IMR-90 (cell line): Measurements from ENCODE around the gene PPM1H. TPM values are rescaled to one million over a fixed set of nuclear protein-coding genes. Genes with fewer than 3 reads are reported as not detected.

Source experiments
- ATAC-seq: fragments of 200-7000 bp; cut with Tn5 transposase; 2 replicates; pipeline ENCODE4 v1.9.1; 2020; ENCODE audit warnings: low read depth, mild to moderate bottlenecking, moderate library complexity
- BruUV-seq: library from RNA; stranded (reverse); fragments of 400-500 nt; replicated peaks from 2 replicates; lab custom pipeline; 2021; lab: Mats Ljungman, UMichigan
- CTCF ChIA-PET: fragments of 300-600 bp; formaldehyde crosslinking; extraction: SDS; loops from one replicate; lab custom pipeline; 2021; ENCODE audit warnings: antibody characterized with exemption; lab: Yijun Ruan, JAX
- POLR2A ChIA-PET: fragments of 300-600 bp; sonication (Branson Sonifier 250); formaldehyde crosslinking; loops from one replicate; lab custom pipeline; 2022; ENCODE audit warnings: antibody characterized with exemption; ENCODE audit not compliant: unreplicated experiment; lab: Charles Lee
- DNase-seq: peaks from one replicate; pipeline ENCODE4 v3.0.0; 2013
- H2AFZ ChIP-seq: replicated peaks from 2 replicates; pipeline ENCODE3; 2013; ENCODE audit warnings: low read length, mild to moderate bottlenecking; ENCODE audit not compliant: poor library complexity
- H2AK5ac ChIP-seq: 2 replicates; pipeline ENCODE4 v1.6.1; 2013; ENCODE audit warnings: low read depth, low read length, inconsistent platforms
- H2AK9ac ChIP-seq: replicated peaks from 2 replicates; pipeline ENCODE3; 2013; ENCODE audit warnings: mild to moderate bottlenecking, low read depth, low read length, moderate library complexity; ENCODE audit not compliant: poor library complexity
- H2BK120ac ChIP-seq: 2 replicates; pipeline ENCODE4 v1.6.1; 2013; ENCODE audit warnings: low read depth, low read length, inconsistent platforms
- H2BK15ac ChIP-seq: 3 replicates; pipeline ENCODE4 v1.6.1; 2013; ENCODE audit warnings: low read depth, low read length, inconsistent platforms
- H2BK20ac ChIP-seq: 2 replicates; pipeline ENCODE4 v1.6.1; 2013; ENCODE audit warnings: low read depth, mild to moderate bottlenecking, inconsistent platforms, low read length, moderate library complexity
- H2BK5ac ChIP-seq: 2 replicates; pipeline ENCODE4 v1.6.1; 2013; ENCODE audit warnings: mild to moderate bottlenecking, low read depth, low read length, inconsistent platforms; ENCODE audit not compliant: poor library complexity, severe bottlenecking
- H3K14ac ChIP-seq: replicated peaks from 2 replicates; pipeline ENCODE4 v1.6.1; 2013; ENCODE audit warnings: low read depth, low read length, inconsistent platforms
- H3K18ac ChIP-seq: 2 replicates; pipeline ENCODE4 v1.6.1; 2013; ENCODE audit warnings: low read depth, low read length, control low read depth
- H3K23ac ChIP-seq: 2 replicates; pipeline ENCODE4 v1.6.1; 2013; ENCODE audit warnings: low read depth, low read length, inconsistent platforms
- H3K27ac ChIP-seq: 2 replicates; pipeline ENCODE4 v1.5.1; 2013; ENCODE audit warnings: mild to moderate bottlenecking, control low read depth, low read length; ENCODE audit not compliant: insufficient read depth
- H3K27me3 ChIP-seq: 2 replicates; pipeline ENCODE4 v1.6.1; 2013; ENCODE audit warnings: low read length; ENCODE audit not compliant: control insufficient read depth, insufficient read depth
- H3K36me3 ChIP-seq: 2 replicates; pipeline ENCODE4 v1.6.1; 2013; ENCODE audit warnings: low read length, mixed read lengths; ENCODE audit not compliant: control insufficient read depth, insufficient read depth
- H3K4ac ChIP-seq: 2 replicates; pipeline ENCODE4 v1.6.1; 2013; ENCODE audit warnings: low read depth, low read length, inconsistent platforms
- H3K4me1 ChIP-seq: 2 replicates; pipeline ENCODE4 v1.6.1; 2013; ENCODE audit warnings: low read length, mixed read lengths; ENCODE audit not compliant: control insufficient read depth, insufficient read depth
- H3K4me2 ChIP-seq: 2 replicates; pipeline ENCODE4 v1.6.1; 2013; ENCODE audit warnings: low read depth, mild to moderate bottlenecking, control low read depth, low read length, moderate library complexity
- H3K4me3 ChIP-seq: 2 replicates; pipeline ENCODE4 v1.5.1; 2013; ENCODE audit warnings: low read depth, mild to moderate bottlenecking, control low read depth, low read length, moderate library complexity; ENCODE audit not compliant: insufficient read depth
- H3K56ac ChIP-seq: 2 replicates; pipeline ENCODE4 v1.6.1; 2013; ENCODE audit warnings: low read length, inconsistent platforms; ENCODE audit not compliant: insufficient read depth; ENCODE audit errors: extremely low read depth
- H3K79me1 ChIP-seq, 2 experiments: 2 replicates each; pipeline ENCODE4 v1.6.1; 2013; ENCODE audit warnings: low read length in 2 of 2, inconsistent platforms in 1 of 2, low read depth in 1 of 2
- H3K9ac ChIP-seq: 2 replicates; pipeline ENCODE4 v1.6.1; 2013; ENCODE audit warnings: low read depth, low read length, control low read depth
- H3K9me1 ChIP-seq: 2 replicates; pipeline ENCODE4 v1.6.1; 2013; ENCODE audit warnings: low read length, inconsistent platforms; ENCODE audit not compliant: insufficient read depth
- H3K9me3 ChIP-seq: 2 replicates; pipeline ENCODE4 v1.6.1; 2013; ENCODE audit warnings: low read length; ENCODE audit not compliant: control insufficient read depth, insufficient read depth
- H4K20me1 ChIP-seq: 2 replicates; pipeline ENCODE4 v1.6.1; 2013; ENCODE audit warnings: low read length, inconsistent platforms; ENCODE audit not compliant: insufficient read depth
- H4K5ac ChIP-seq: 2 replicates; pipeline ENCODE4 v1.6.1; 2013; ENCODE audit warnings: mild to moderate bottlenecking, low read depth, low read length, control low read depth
- H4K8ac ChIP-seq, 2 experiments: 2 replicates each; pipeline ENCODE4 v1.6.1; 2013; ENCODE audit warnings: low read depth in 2 of 2, low read length in 2 of 2, control low read depth in 1 of 2, inconsistent platforms in 1 of 2
- H4K91ac ChIP-seq: 2 replicates; pipeline ENCODE4 v1.6.1; 2013; ENCODE audit warnings: low read depth, low read length, inconsistent platforms; ENCODE audit not compliant: insufficient read depth
- BHLHE40 ChIP-seq: fragments of 150-350 bp; IDR thresholded peaks from 2 replicates; pipeline ENCODE4 v1.6.1; 2016; ENCODE audit warnings: mild to moderate bottlenecking, low read depth, low read length
- CEBPB ChIP-seq: IDR thresholded peaks from 2 replicates; pipeline ENCODE4 v1.6.1; 2012; ENCODE audit warnings: low read depth, low read length, improper control_type of control experiment
- CHD1 ChIP-seq: IDR thresholded peaks from 2 replicates; pipeline ENCODE4 v1.6.1; 2012; ENCODE audit warnings: low read depth, low read length, improper control_type of control experiment
- FOS ChIP-seq: fragments of 150-350 bp; IDR thresholded peaks from 2 replicates; pipeline ENCODE4 v1.6.1; 2016; ENCODE audit warnings: low read depth, low read length
- MAFK ChIP-seq: IDR thresholded peaks from 2 replicates; pipeline ENCODE4 v1.6.1; 2012; ENCODE audit warnings: low read depth, low read length, improper control_type of control experiment
- MAZ ChIP-seq: IDR thresholded peaks from 2 replicates; pipeline ENCODE4 v1.6.1; 2012; ENCODE audit warnings: low read depth, mild to moderate bottlenecking, low read length, improper control_type of control experiment, moderate library complexity, borderline replicate concordance
- MXI1 ChIP-seq: IDR thresholded peaks from 2 replicates; pipeline ENCODE4 v1.6.1; 2012; ENCODE audit warnings: low read depth, mild to moderate bottlenecking, low read length, moderate library complexity, borderline replicate concordance
- NFE2L2 ChIP-seq: fragments of 150-350 bp; IDR thresholded peaks from 2 replicates; pipeline ENCODE4 v1.6.1; 2016; ENCODE audit warnings: low read depth, mild to moderate bottlenecking, low read length
- POLR2A ChIP-seq: IDR thresholded peaks from 2 replicates; pipeline ENCODE4 v1.6.1; 2012; ENCODE audit warnings: mild to moderate bottlenecking, low read depth, low read length
- RAD21 ChIP-seq: IDR thresholded peaks from 2 replicates; pipeline ENCODE4 v1.6.1; 2012; ENCODE audit warnings: low read length, improper control_type of control experiment
- RCOR1 ChIP-seq: IDR thresholded peaks from 2 replicates; pipeline ENCODE4 v1.6.1; 2012; ENCODE audit warnings: mild to moderate bottlenecking, low read length, improper control_type of control experiment; ENCODE audit not compliant: insufficient replicate concordance
- RFX5 ChIP-seq: IDR thresholded peaks from 2 replicates; pipeline ENCODE4 v1.8.0; 2012; ENCODE audit warnings: low read depth, mild to moderate bottlenecking, low read length, moderate library complexity
- SMC3 ChIP-seq: fragments of 150-350 bp; IDR thresholded peaks from 2 replicates; pipeline ENCODE4 v1.6.1; 2016; ENCODE audit warnings: low read depth, mild to moderate bottlenecking, antibody characterized with exemption, low read length, moderate library complexity
- WGBS, 2 experiments: methylation state at CpG; one replicate each; pipeline versions ENCODE4 v1.1.5 to v1.1.7; 2013; ENCODE audit warnings: missing lambda C conversion rate in 2 of 2; ENCODE audit not compliant: insufficient read length in 1 of 2; ENCODE audit errors: extremely low coverage in 2 of 2; 5-methylcytosine and 5-hydroxymethylcytosine counted together
- dilution Hi-C: fragments of 300-500 bp; cut with HindIII; formaldehyde crosslinking; loops from one replicate; pipeline ENCODE4 v1.14.3; 2018; ENCODE audit warnings: low sequenced_read_pairs; ENCODE audit not compliant: unreplicated experiment
- in situ Hi-C: fragments of 300-500 bp; cut with MboI; formaldehyde crosslinking; loops from 3 replicates; pipeline ENCODE4 v1.14.3; 2019; ENCODE audit warnings: low sequenced_read_pairs, inconsistent platforms, mixed read lengths
- intact Hi-C: fragments of 100-400 bp; cut with micrococcal nuclease; formaldehyde crosslinking; loops from 2 replicates; pipeline ENCODE4 v1.10.0; 2022
- polyA plus RNA-seq, 3 experiments: library from polyadenylated mRNA; depleted of rRNA; stranded (reverse); fragments of >200 nt; gene quantifications; 2 replicates each; pipeline ENCODE4 v1.2.3, GENCODE V29; 2012; ENCODE audit warnings: low replicate concordance in 1 of 3
- total RNA-seq: library from RNA; depleted of rRNA; stranded (reverse); fragments of >200 nt; gene quantifications from 2 replicates; pipeline ENCODE4 v1.2.3, GENCODE V29; 2012
- TF ChIP-seq, protein P1 (sequence below): conservative IDR thresholded peaks from 2 replicates; pipeline ENCODE4 v1.5.1; 2012; ENCODE audit warnings: mild to moderate bottlenecking, low read depth, low read length, improper control_type of control experiment
- TF ChIP-seq, protein P2 (sequence below): fragments of 150-350 bp; IDR thresholded peaks from 2 replicates; pipeline ENCODE4 v1.6.1; 2016; ENCODE audit warnings: low read depth, mild to moderate bottlenecking, low read length, moderate library complexity, borderline replicate concordance
- TF ChIP-seq, protein P3 (sequence below): fragments of 150-350 bp; IDR thresholded peaks from 2 replicates; pipeline ENCODE4 v1.6.1; 2017; ENCODE audit warnings: mild to moderate bottlenecking, antibody characterized with exemption, low read length, low read depth

PPM1H gene
- total and polyA plus RNA-seq, 2 of the 4 experiments (the other 2 are of a cell fraction) = 0.14 to 0.18 TPM

DNA sequence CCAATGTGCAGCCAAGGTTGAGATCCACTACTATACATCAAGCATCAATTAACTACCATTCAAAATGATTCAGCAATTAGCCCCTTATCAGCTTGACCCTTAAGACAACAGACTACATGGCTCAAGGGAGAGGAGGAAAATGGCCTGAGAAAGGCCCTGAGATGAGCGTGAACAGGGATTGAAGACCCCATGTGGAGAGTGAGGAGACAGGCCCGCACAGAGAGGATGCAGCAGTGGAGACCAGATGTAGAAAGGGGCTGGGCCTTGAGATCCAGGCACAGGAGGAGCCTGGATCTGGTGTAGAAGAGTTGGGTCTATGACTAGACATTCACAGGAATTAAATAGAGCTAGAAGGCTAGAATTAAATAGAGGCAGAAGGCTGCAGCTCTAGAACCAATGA is 239.3 kb downstream of the PPM1H start:
- Histone ChIP-seq H2BK120ac (peak overlapping the region; percentile 29; the same call in 1 of the 2 replicates), H3K14ac (peak overlapping the region; percentile 74), H3K4me3 (no peak overlapping the region), H2AK5ac (peak overlapping the region; percentile 60), H3K36me3 (no peaks in the 10 kb centered on the region), H2AFZ (no peak overlapping the region), H2BK15ac (0 out of 3 replicates have a peak overlapping the region, but pooled peaks have one; percentile 50), H3K4ac (peak overlapping the region; percentile 40; the same call in 1 of the 2 replicates), H3K9ac (no peak overlapping the region), H3K27ac (no peak overlapping the region), H4K8ac (peak overlapping the region in 1 of 2 experiments; percentile 26; a peak in 2 of 4 replicates), H3K18ac (peak overlapping the region; percentile 32; the same call in 1 of the 2 replicates), H3K23ac (no peak overlapping the region), H4K91ac (no peak overlapping the region), H4K20me1 (no peaks in the 10 kb centered on the region), H3K9me1 (peaks cover 14% of the 10 kb centered on the region), H2BK5ac (no peak overlapping the region), H4K5ac (no peak overlapping the region; the same call in 1 of the 2 replicates), H3K9me3 (no peaks in the 10 kb centered on the region), H3K56ac (no peak overlapping the region), H2BK20ac (peak overlapping the region; percentile 57; the same call in 1 of the 2 replicates), H3K4me1 (peaks cover 22% of the 10 kb centered on the region), H3K79me1 (peaks cover 0 to 3% of the 10 kb centered on the region in 2 experiments; a peak in 1 of 4 replicates), H3K4me2 (no peak overlapping the region), H2AK9ac (peak overlapping the region; percentile 58), H3K27me3 (no peaks in the 10 kb centered on the region)
- no TSS peak for BruUV-seq
- ChIA-PET CTCF (no interaction called here), POLR2A (no interaction called here)
- DNase-seq = no peak
- no CpG with 5 or more reads among the region's 2 CpGs for WGBS, 2 experiments
- ATAC-seq = no peak
- in situ Hi-C loops = no loop called here
- TF ChIP-seq BHLHE40 (no peak), RAD21 (no peak), FOS (no peak), POLR2A (no peak), RFX5 (no peak), SMC3 (no peak), CEBPB (no peak), CHD1 (no peak), MAZ (no peak), NFE2L2 (no peak), MAFK (no peak), RCOR1 (no peak), MXI1 (no peak)
- TF ChIP-seq, protein P1, sequence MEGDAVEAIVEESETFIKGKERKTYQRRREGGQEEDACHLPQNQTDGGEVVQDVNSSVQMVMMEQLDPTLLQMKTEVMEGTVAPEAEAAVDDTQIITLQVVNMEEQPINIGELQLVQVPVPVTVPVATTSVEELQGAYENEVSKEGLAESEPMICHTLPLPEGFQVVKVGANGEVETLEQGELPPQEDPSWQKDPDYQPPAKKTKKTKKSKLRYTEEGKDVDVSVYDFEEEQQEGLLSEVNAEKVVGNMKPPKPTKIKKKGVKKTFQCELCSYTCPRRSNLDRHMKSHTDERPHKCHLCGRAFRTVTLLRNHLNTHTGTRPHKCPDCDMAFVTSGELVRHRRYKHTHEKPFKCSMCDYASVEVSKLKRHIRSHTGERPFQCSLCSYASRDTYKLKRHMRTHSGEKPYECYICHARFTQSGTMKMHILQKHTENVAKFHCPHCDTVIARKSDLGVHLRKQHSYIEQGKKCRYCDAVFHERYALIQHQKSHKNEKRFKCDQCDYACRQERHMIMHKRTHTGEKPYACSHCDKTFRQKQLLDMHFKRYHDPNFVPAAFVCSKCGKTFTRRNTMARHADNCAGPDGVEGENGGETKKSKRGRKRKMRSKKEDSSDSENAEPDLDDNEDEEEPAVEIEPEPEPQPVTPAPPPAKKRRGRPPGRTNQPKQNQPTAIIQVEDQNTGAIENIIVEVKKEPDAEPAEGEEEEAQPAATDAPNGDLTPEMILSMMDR = no peak
- TF ChIP-seq, protein P2, sequence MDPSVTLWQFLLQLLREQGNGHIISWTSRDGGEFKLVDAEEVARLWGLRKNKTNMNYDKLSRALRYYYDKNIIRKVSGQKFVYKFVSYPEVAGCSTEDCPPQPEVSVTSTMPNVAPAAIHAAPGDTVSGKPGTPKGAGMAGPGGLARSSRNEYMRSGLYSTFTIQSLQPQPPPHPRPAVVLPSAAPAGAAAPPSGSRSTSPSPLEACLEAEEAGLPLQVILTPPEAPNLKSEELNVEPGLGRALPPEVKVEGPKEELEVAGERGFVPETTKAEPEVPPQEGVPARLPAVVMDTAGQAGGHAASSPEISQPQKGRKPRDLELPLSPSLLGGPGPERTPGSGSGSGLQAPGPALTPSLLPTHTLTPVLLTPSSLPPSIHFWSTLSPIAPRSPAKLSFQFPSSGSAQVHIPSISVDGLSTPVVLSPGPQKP = no peak
- TF ChIP-seq, protein P3, sequence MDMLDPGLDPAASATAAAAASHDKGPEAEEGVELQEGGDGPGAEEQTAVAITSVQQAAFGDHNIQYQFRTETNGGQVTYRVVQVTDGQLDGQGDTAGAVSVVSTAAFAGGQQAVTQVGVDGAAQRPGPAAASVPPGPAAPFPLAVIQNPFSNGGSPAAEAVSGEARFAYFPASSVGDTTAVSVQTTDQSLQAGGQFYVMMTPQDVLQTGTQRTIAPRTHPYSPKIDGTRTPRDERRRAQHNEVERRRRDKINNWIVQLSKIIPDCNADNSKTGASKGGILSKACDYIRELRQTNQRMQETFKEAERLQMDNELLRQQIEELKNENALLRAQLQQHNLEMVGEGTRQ = no peak
- intact Hi-C loops = no loop called here
- dilution Hi-C loops = no loop called here
